ENCODE measurements around the gene FARS2. TPM values are rescaled to one million over a fixed set of nuclear protein-coding genes. Genes with fewer than 3 reads are reported as not detected.

FARS2 gene
- polyA plus RNA-seq, 3 donors, result 12.2 to 21.6 (median 17.7) TPM

DNA sequence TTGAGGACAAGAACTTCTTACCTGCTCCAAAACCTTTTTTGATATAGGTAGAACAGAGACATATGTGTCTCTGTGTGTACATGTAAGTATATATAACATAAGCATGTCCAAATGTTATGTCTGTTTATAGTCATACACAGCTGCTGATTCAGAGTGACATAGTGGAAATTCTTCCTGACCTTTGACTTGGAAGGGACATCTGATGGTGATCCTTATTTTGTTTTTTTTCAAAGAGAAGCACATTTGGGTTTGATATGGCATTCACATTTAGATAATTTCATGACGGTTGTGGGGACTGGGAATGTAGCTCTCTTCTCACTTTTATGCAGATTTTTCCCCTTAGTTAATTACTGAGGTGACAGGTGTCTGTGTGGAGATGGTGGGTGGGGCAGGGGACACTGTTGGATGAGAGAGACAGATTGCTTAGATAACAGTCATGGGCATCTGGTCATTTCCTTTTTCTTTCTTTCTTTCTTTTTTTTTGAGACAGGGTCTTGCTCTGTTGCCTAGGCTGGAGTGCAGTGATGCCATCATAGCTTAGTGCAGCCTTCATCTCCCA lies 39.0 kb downstream of the FARS2 start:
- no peak for TF ChIP-seq CTCF (IDR thresholded peaks at IDR 0.05)
- Mint-ChIP-seq H3K9me3 (no peaks in the 10 kb centered on the region), H3K27me3 (ENCODE audit: low read depth in 3 of 3) (no peaks in the 10 kb centered on the region), H3K36me3 (peaks cover 3 to 4% of the 10 kb centered on the region in 2 donors), H3K4me3 (no peak overlapping the region), H3K4me1 (peaks cover 20% of the 10 kb centered on the region), H3K27ac (peak overlapping the region in 1 of 7 donors; percentile 47)
- no peaks in the 10 kb centered on the region for H3K9me3 ChIP-seq (replicated peaks in 1 of 2; ENCODE audit: control insufficient read depth in 1 of 2, insufficient read depth in 1 of 2, low read length in 2 of 2)
- no peaks in the 10 kb centered on the region for H3K36me3 ChIP-seq (replicated peaks in 1 of 2; ENCODE audit: control insufficient read depth in 1 of 2, insufficient read depth in 2 of 2, low read length in 2 of 2)
- no peak for DNase-seq
- no peak overlapping the region for H2AFZ ChIP-seq (ENCODE audit: insufficient read depth, low read depth, low read length, poor library complexity, severe bottlenecking)
- no peaks in the 10 kb centered on the region for H3K79me2 ChIP-seq (ENCODE audit: insufficient read depth, low read length)
- H3K4me3 ChIP-seq (replicated peaks in 1 of 3; ENCODE audit: low read depth in 2 of 3, low read length in 3 of 3), result no peak overlapping the region
- peaks cover 7 to 11% of the 10 kb centered on the region in 2 donors for H3K4me1 ChIP-seq (ENCODE audit: control insufficient read depth in 1 of 2, insufficient read depth in 2 of 2, low read length in 2 of 2)
- H3K27me3 ChIP-seq (ENCODE audit: control insufficient read depth in 2 of 2, insufficient read depth in 2 of 2, low read length in 2 of 2), result no peaks in the 10 kb centered on the region
- peaks cover 22% of the 10 kb centered on the region for H4K20me1 ChIP-seq (ENCODE audit: insufficient read depth, low read length)
- H3K27ac ChIP-seq (ENCODE audit: low read depth in 1 of 2, low read length in 2 of 2), result no peak overlapping the region
- WGBS (ENCODE audit: insufficient coverage), result no CpG with 5 or more reads among the region's 1 CpG
- no peak overlapping the region for H3K4me2 ChIP-seq (replicated peaks; ENCODE audit: extremely low read depth, low read length, poor library complexity, severe bottlenecking)
- no peak overlapping the region for H3K9ac ChIP-seq (ENCODE audit: insufficient read depth, low read length, poor library complexity, severe bottlenecking)
- intact Hi-C loops (cut with micrococcal nuclease), result no loop called here

GRCh38 chr6:5302220-5302946 lies 41.1 kb downstream of the FARS2 start:
- peaks cover 28% of the 10 kb centered on the region for H3K4me1 Mint-ChIP-seq
- no peak overlapping the region for H3K4me3 ChIP-seq (replicated peaks in 1 of 3; ENCODE audit: low read depth in 2 of 3, low read length in 3 of 3)

More at GRCh38 chr6:5302220-5302946, 41.1 kb downstream of the FARS2 start:
- intact Hi-C loops (cut with micrococcal nuclease), result no loop called here
- no peak overlapping the region for H3K27ac ChIP-seq (ENCODE audit: low read depth in 1 of 2, low read length in 2 of 2)
- DNase-seq, result no peak
- H3K4me2 ChIP-seq (replicated peaks; ENCODE audit: extremely low read depth, low read length, poor library complexity, severe bottlenecking), result no peak overlapping the region
- no peaks in the 10 kb centered on the region for H3K36me3 ChIP-seq (replicated peaks in 1 of 2; ENCODE audit: control insufficient read depth in 1 of 2, insufficient read depth in 2 of 2, low read length in 2 of 2)
- WGBS (ENCODE audit: insufficient coverage), result 66% methylated on average over 7 of the region's 10 CpGs
- H4K20me1 ChIP-seq (ENCODE audit: insufficient read depth, low read length), result peaks cover 27% of the 10 kb centered on the region
- H2AFZ ChIP-seq (ENCODE audit: insufficient read depth, low read depth, low read length, poor library complexity, severe bottlenecking), result no peak overlapping the region
- Mint-ChIP-seq H3K4me3 (no peak overlapping the region), H3K9me3 (no peaks in the 10 kb centered on the region), H3K27ac (peak overlapping the region in 2 of 7 donors; percentile 1 to 4), H3K36me3 (no peaks in the 10 kb centered on the region), H3K27me3 (ENCODE audit: low read depth in 3 of 3) (no peaks in the 10 kb centered on the region)
- no peaks in the 10 kb centered on the region for H3K27me3 ChIP-seq (ENCODE audit: control insufficient read depth in 2 of 2, insufficient read depth in 2 of 2, low read length in 2 of 2)
- H3K4me1 ChIP-seq (ENCODE audit: control insufficient read depth in 1 of 2, insufficient read depth in 2 of 2, low read length in 2 of 2), result peaks cover 7 to 11% of the 10 kb centered on the region in 2 donors
- no peak for TF ChIP-seq CTCF (IDR thresholded peaks at IDR 0.05)
- H3K79me2 ChIP-seq (ENCODE audit: insufficient read depth, low read length), result no peaks in the 10 kb centered on the region
- no peaks in the 10 kb centered on the region for H3K9me3 ChIP-seq (replicated peaks in 1 of 2; ENCODE audit: control insufficient read depth in 1 of 2, insufficient read depth in 1 of 2, low read length in 2 of 2)
- H3K9ac ChIP-seq (ENCODE audit: insufficient read depth, low read length, poor library complexity, severe bottlenecking), result no peak overlapping the region

All from CD14-positive monocyte (primary cell).